ENCODE results near the gene FAM227B.

- no peak for TF ChIP-seq EZH2 (IDR thresholded peaks at IDR 0.05)
- TF ChIP-seq POLR2AphosphoS5 (IDR thresholded peaks at IDR 0.05; ENCODE audit: borderline replicate concordance, low read depth, low read length): no peak
- no peak for TF ChIP-seq FOXP2 (optimal IDR thresholded peaks at IDR 0.05; ENCODE audit: control extremely low read depth, extremely low read length, insufficient read depth)
Measured at GRCh38 chr15:49494842-49495241, 125.8 kb downstream of the FAM227B start.

Data from SK-N-MC (cell line).